OCI-LY7 (cell line): ENCODE results near the gene NFATC3. TPM values are rescaled to one million over a fixed set of nuclear protein-coding genes. Genes with fewer than 3 reads are reported as not detected.

ENCODE experiments used
- BruUV-seq: library from RNA; stranded (reverse); fragments of 400-500 nt; replicated peaks from 2 replicates; lab custom pipeline; 2021; lab: Mats Ljungman, UMichigan
- CTCF ChIA-PET: fragments of 300-600 bp; sonication (Branson Sonifier 250); formaldehyde crosslinking; loops from one replicate; lab custom pipeline; 2022; ENCODE audit warnings: antibody characterized with exemption; ENCODE audit not compliant: unreplicated experiment; lab: Charles Lee
- POLR2A ChIA-PET: fragments of 300-600 bp; sonication (Branson Sonifier 250); formaldehyde crosslinking; loops from one replicate; lab custom pipeline; 2022; ENCODE audit warnings: antibody characterized with exemption; lab: Charles Lee
- DNase-seq: peaks from one replicate; pipeline ENCODE4 v3.0.0-alpha.2; 2015; ENCODE audit warnings: low spot score
- H2AFZ ChIP-seq: fragments of 200-600 bp; sonication (generic), shearing (Covaris generic); 2 replicates; pipeline ENCODE4 v1.6.1; 2014; ENCODE audit warnings: mild to moderate bottlenecking, antibody characterized with exemption, low read length, moderate library complexity
- H3K27ac ChIP-seq: fragments of 200-600 bp; sonication (generic); 2 replicates; pipeline ENCODE4 v1.5.1; 2014; ENCODE audit warnings: mixed run types, low read depth, mild to moderate bottlenecking, moderate library complexity, low read length, inconsistent platforms; ENCODE audit not compliant: poor library complexity, severe bottlenecking
- H3K36me3 ChIP-seq: fragments of 200-600 bp; sonication (generic); 2 replicates; pipeline ENCODE4 v1.6.1; 2014; ENCODE audit warnings: mild to moderate bottlenecking, antibody characterized with exemption, low read length, moderate library complexity, mixed read lengths; ENCODE audit not compliant: insufficient read depth
- H3K4me1 ChIP-seq: fragments of 200-600 bp; sonication (generic); 2 replicates; pipeline ENCODE4 v1.5.1; 2014; ENCODE audit warnings: mild to moderate bottlenecking, low read length; ENCODE audit not compliant: insufficient read depth, poor library complexity, severe bottlenecking
- H3K4me2 ChIP-seq: fragments of 200-600 bp; sonication (generic); 2 replicates; pipeline ENCODE4 v1.6.1; 2014; ENCODE audit warnings: mild to moderate bottlenecking, low read length
- H3K4me3 ChIP-seq: fragments of 200-600 bp; sonication (generic); 2 replicates; pipeline ENCODE4 v1.5.1; 2014; ENCODE audit warnings: mild to moderate bottlenecking, low read depth, low read length; ENCODE audit not compliant: poor library complexity, severe bottlenecking
- H3K79me2 ChIP-seq: fragments of 200-600 bp; sonication (generic); 2 replicates; pipeline ENCODE4 v1.6.1; 2016; ENCODE audit warnings: low read depth, mild to moderate bottlenecking, low read length, moderate library complexity, mixed read lengths; ENCODE audit not compliant: insufficient read depth
- H3K9me2 ChIP-seq: fragments of 200-600 bp; sonication (generic); 2 replicates; pipeline ENCODE4 v1.6.1; 2016; ENCODE audit warnings: mild to moderate bottlenecking, low read length, mixed read lengths; ENCODE audit not compliant: insufficient read depth
- H3K9me3 ChIP-seq: fragments of 200-600 bp; sonication (generic); 2 replicates; pipeline ENCODE4 v1.6.1; 2014; ENCODE audit warnings: mild to moderate bottlenecking, mixed run types, low read length, mixed read lengths
- H4K20me1 ChIP-seq: fragments of 200-600 bp; sonication (generic); 2 replicates; pipeline ENCODE4 v1.6.1; 2014; ENCODE audit warnings: mild to moderate bottlenecking, antibody characterized with exemption, low read length, moderate library complexity, mixed read lengths; ENCODE audit not compliant: insufficient read depth
- EZH2phosphoT487 ChIP-seq: fragments of 200-600 bp; sonication (generic); IDR thresholded peaks from 2 replicates; pipeline ENCODE4 v1.6.1; 2018; ENCODE audit warnings: low read depth, borderline replicate concordance, mild to moderate bottlenecking, mixed run types, antibody characterized with exemption, low read length, moderate library complexity, mixed read lengths
- intact Hi-C: fragments of 100-400 bp; cut with micrococcal nuclease; formaldehyde crosslinking; loops from one replicate; pipeline ENCODE4 v1.10.0; 2022; ENCODE audit not compliant: unreplicated experiment
- total RNA-seq, 2 experiments: library from RNA; depleted of rRNA in 1 of 2; stranded (reverse); fragments of >200 nt in 1 of 2; shearing (Covaris generic) in 1 of 2; gene quantifications; 2 replicates each; pipeline ENCODE4 v1.2.3, GENCODE V29; 2014 to 2022
- TF ChIP-seq, protein P1 (sequence below): fragments of 200-600 bp; sonication (generic); conservative IDR thresholded peaks from 2 replicates; pipeline ENCODE4 v1.5.1; 2014; ENCODE audit warnings: mild to moderate bottlenecking, antibody characterized with exemption, low read length, moderate library complexity, mixed read lengths

The NFATC3 gene
- total RNA-seq, 2 experiments from 2014 or later, result 73.4 to 76.0 TPM

DNA sequence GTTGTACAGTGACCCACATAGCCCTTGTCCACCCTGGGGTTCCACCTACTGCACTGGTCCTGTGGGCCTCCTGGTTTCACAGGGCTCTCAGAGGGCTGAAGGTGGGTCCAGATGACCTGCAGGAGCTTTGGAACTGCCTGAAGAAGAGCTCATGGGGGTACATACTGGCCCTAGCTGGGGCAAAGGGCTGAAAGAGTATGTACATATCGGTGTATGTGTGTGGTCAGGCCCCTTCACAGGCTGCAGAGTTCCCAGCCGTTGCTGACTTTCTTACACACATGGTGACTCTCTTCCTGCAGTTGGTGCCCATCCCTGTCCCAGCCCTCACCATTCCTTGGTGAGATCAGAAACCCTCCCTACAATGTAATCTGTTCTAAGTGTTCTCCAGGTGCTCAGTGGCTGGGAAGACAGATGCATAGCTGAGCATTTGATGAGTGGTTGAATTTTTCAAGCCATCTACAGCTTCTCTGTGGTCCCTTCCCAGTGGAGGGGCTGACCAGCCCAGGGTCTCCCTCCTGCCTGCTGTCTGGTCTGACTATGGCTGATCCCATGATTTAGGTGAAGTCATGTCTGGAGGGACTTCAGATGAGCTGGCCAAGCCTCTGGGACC lies 2.4 kb upstream of the NFATC3 start:
- TF ChIP-seq EZH2phosphoT487, result no peak
- TF ChIP-seq, protein P1, sequence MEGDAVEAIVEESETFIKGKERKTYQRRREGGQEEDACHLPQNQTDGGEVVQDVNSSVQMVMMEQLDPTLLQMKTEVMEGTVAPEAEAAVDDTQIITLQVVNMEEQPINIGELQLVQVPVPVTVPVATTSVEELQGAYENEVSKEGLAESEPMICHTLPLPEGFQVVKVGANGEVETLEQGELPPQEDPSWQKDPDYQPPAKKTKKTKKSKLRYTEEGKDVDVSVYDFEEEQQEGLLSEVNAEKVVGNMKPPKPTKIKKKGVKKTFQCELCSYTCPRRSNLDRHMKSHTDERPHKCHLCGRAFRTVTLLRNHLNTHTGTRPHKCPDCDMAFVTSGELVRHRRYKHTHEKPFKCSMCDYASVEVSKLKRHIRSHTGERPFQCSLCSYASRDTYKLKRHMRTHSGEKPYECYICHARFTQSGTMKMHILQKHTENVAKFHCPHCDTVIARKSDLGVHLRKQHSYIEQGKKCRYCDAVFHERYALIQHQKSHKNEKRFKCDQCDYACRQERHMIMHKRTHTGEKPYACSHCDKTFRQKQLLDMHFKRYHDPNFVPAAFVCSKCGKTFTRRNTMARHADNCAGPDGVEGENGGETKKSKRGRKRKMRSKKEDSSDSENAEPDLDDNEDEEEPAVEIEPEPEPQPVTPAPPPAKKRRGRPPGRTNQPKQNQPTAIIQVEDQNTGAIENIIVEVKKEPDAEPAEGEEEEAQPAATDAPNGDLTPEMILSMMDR, result no peak
- H3K4me2 ChIP-seq, result no peak overlapping the region
- POLR2A ChIA-PET, result interaction anchor here (4.0 kb wide), 1 partner anchor 8 kb away, joined by 53 read pairs; no protein-coding TSS in a partner anchor
- H3K9me2 ChIP-seq, result no peaks in the 10 kb centered on the region
- no peak overlapping the region for H3K4me3 ChIP-seq
- H3K4me1 ChIP-seq, result peaks cover 64% of the 10 kb centered on the region
- H2AFZ ChIP-seq, result no peak overlapping the region
- intact Hi-C loops, result loop anchor here (10.0 kb wide), 1 partner anchor 518 kb away; the partner anchor contains the start of gene CTCF
- H3K36me3 ChIP-seq, result peaks cover 21% of the 10 kb centered on the region; the same call in 1 of the 2 replicates
- CTCF ChIA-PET, result interaction anchor here (5.4 kb wide), 1 partner anchor 12 kb away, joined by 34 read pairs; no protein-coding TSS in a partner anchor
- peaks cover 22% of the 10 kb centered on the region for H3K79me2 ChIP-seq
- BruUV-seq, result no TSS peak
- H4K20me1 ChIP-seq, result peaks cover 12% of the 10 kb centered on the region
- no peaks in the 10 kb centered on the region for H3K9me3 ChIP-seq
- no peak overlapping the region for H3K27ac ChIP-seq
- DNase-seq, result no peak

DNA sequence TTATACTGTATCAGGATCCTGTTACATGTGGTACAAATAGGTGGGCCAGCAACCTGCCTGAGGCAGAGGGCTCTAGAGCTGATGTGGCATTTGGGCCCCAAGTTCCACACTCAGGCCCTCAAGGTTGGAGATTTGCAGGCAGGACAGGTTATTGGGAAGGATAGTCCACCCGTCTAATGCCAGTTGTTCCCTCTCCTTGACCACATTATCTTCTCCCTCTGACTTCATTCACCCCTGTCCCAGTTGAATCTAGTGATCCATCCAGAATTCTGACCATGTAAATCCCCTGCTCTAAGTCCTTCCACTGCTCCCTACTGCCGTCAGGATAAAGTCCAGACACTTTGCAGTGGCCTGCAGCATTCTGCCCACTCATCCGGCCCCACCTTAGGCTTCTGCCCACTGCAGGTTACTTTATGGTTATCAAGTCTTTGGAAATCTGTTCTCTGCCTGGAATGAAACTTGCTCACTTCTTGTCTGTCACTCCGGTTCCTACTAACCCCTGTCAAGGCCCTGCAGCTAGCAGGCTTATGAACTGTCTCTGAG lies 1.9 kb upstream of the NFATC3 start:
- POLR2A ChIA-PET, result interaction anchor here (0.5 to 4.0 kb wide), 3 partner anchors 8 to 168 kb away, joined by 4 to 53 read pairs (median 8); no protein-coding TSS in a partner anchor
- H3K4me1 ChIP-seq, result peaks cover 62% of the 10 kb centered on the region
- CTCF ChIA-PET, result interaction anchor here (1.8 to 5.4 kb wide), 3 partner anchors 8 to 18 kb away, joined by 6 to 34 read pairs (median 21); no protein-coding TSS in a partner anchor
- no TSS peak for BruUV-seq
- peak overlapping the region; percentile 85; the same call in 1 of the 2 replicates for H3K4me2 ChIP-seq
- intact Hi-C loops, result loop anchor here (10.0 kb wide), 1 partner anchor 519 kb away; the partner anchor contains the start of gene CTCF
- DNase-seq, result no peak
- H2AFZ ChIP-seq, result no peak overlapping the region
- H3K36me3 ChIP-seq, result peaks cover 15% of the 10 kb centered on the region; the same call in 1 of the 2 replicates
- no peak overlapping the region for H3K4me3 ChIP-seq
- peaks cover 28% of the 10 kb centered on the region for H3K79me2 ChIP-seq
- TF ChIP-seq, protein P1, result no peak
- TF ChIP-seq EZH2phosphoT487, result no peak
- H4K20me1 ChIP-seq, result peaks cover 15% of the 10 kb centered on the region
- no peaks in the 10 kb centered on the region for H3K9me3 ChIP-seq
- no peaks in the 10 kb centered on the region for H3K9me2 ChIP-seq
- H3K27ac ChIP-seq, result peak overlapping the region; percentile 79
